GM19395 (cell line): Measurements from ENCODE around the gene DNAH11.

Source experiments
- ATAC-seq: cut with Tn5 transposase; IDR thresholded peaks from one replicate; pipeline ENCODE4 v1.9.1; 2021; ENCODE audit warnings: mild to moderate bottlenecking, moderate library complexity; ENCODE audit not compliant: unreplicated experiment

DNAH11 gene

DNA sequence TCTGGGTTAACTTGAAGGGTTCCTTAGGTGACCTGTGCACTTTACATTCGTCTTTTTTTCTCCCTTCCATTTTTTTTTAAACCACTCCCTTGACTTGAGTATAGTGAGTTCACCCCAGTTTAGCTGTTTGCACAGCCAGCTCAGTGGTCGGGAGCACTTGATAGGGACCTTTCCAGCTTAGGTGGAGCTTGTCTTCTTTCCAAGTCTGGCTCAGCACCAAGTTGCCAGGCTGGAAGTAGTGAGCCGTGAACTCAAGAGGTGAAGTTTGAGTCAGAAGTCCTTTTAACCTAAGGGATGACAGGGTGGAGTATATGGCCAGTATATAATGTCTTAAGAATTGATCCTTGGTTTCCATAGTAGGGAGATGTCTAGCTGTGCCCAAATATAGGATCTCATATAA is 7.2 kb downstream of the DNAH11 start:
- ATAC-seq, result no peak

DNA sequence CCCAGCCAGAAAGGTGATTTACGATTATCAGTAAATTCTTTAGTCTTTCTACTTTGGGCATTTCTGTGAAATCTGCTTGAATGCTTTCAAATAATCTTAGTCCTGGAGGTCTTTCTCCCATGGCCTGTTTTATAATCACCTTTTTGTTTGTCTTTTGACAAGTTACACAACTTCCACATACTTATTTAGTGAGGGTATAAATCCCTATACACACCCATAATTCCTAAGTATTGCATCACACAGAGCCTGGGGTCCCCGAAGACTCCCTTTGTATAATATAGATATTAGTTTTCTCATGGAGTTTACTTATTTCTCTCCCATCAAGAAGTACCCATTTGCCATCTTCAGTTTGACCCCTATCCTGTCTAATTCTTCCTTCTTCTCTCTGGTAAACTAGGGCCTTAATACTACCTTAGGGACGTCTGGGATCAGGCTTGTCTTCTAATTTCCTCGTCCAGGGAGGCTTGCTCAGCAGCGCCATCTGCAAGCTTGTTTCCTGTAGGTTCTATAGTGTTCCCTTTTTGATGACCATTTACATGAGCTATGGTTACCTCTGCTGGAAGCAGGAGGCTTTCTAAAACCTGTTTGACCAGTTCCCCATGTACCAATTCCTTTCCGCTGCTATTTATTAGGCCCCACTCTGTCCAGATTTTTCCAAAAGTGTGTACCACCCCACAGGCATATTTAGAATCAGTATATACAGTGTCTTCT is 8.1 kb downstream of the DNAH11 start:
- no peak for ATAC-seq

DNA sequence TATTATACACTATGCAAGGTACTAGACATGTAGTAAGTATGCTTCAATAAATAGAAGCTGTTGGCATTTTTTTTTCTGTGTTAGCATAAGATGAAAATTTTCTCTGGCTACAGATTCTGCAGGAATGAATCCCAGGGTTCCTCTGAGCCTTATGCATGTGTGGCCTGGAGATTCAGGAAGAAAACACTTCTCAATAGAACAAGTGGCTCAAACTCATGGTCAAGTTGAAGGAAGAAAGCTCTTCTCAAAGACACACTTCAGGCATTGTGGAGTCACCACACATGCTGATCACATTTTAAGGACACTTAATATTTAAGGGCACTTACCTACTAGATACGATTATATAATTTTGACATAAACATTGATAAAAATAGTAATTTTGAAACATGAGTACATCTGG is 19.5 kb downstream of the DNAH11 start:
- ATAC-seq, result no peak

DNA sequence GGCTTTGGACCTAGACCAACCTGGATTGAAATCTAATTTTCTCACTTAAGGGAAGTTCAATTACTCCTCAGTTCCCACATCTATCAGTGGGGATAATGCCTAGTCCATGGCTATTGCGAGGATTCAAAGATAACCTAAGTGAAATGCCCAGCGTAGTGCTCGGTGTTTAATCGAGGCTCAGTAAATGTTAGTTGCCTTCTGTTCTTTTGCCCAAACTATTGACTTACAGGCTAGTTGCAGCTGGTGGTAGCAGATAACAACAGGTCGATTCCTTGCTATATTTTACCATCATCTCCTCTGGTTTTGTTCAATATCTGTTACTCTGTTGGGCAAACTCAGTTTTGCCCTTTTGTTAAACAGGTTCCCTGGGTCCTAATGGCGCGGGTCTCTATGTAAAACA is 22.8 kb downstream of the DNAH11 start:
- no peak for ATAC-seq

DNA sequence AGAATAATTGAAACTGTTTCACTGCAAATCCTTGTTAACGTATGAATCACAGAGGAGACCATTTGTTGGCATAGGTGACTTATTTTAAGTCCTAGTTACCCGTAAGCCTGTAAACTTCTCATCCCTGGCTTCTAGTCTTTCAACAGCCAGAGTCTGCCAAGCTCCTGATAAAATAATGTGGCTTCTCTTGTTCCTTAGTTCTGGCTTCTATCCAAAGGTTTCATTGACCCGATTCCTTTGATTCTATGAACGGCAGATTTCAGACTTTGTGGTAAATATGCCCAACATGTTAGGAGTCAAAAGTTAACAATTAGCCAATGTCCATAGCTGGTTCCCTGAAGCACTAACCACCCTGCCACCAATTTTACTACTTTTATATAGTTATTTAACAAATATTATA is 23.3 kb downstream of the DNAH11 start:
- no peak for ATAC-seq

DNA sequence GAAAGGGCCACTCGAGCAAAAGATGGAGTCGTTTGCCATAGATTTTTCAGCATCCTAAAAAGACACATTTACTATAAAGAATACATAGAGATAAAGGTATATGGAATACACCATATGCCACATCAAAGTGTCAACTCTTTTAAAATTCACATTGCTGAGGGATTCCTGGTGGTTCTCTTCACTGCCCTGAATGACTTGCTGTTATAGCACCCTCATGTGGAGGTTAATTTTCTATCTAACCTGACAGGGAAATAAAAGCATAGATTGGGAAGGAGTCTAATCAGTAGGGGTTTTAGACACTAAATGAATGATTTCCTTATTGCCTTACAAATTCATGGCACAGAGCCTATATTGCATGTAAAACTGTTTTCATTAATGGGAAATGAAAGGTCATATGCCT is 25.9 kb downstream of the DNAH11 start:
- ATAC-seq, result no peak

DNA sequence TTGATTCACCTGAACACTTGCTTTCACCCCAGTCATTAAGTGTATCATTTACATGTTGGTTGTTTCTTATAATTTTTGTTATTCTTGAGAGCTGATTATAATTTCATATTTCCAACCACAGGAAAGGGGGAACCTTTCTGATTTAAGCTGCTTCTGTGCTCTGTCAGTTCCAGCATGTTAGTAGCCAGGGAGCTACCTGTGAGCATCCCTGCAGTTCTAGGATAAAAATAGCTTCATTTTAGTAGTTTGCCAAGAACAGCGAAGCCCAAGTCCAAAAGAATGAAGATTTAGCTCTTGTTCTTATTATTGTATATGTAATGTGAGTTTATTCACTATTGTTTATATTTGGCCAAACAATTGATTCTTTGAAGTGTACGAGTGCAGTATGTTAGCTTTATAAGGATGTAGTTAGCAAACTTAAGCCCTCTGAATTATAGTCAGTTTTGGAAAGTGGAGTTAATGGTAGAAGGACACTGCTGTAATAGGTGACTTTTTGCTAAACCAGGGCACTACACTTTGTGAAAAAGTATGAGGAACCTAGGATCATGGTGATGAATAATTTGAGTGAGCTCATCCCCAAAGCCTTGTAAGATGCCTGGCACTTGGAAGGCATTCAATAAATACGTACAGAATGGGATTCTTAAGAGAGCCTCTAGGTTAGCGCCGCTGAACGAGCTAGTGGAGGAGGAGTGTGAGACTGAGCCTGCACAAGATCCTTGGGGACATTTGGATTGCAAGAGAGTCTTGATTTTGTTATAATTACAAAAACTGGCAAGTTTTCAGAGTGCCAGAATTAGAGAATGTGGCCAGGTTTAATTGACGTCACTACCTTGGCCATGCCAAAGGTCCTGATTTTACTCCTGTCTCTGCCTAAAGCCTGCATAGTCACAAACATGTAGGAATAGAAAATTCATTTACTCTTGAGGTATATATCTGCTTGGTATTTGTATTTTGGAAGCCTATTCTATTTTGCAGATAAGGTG is 29.8 kb downstream of the DNAH11 start:
- no peak for ATAC-seq

DNA sequence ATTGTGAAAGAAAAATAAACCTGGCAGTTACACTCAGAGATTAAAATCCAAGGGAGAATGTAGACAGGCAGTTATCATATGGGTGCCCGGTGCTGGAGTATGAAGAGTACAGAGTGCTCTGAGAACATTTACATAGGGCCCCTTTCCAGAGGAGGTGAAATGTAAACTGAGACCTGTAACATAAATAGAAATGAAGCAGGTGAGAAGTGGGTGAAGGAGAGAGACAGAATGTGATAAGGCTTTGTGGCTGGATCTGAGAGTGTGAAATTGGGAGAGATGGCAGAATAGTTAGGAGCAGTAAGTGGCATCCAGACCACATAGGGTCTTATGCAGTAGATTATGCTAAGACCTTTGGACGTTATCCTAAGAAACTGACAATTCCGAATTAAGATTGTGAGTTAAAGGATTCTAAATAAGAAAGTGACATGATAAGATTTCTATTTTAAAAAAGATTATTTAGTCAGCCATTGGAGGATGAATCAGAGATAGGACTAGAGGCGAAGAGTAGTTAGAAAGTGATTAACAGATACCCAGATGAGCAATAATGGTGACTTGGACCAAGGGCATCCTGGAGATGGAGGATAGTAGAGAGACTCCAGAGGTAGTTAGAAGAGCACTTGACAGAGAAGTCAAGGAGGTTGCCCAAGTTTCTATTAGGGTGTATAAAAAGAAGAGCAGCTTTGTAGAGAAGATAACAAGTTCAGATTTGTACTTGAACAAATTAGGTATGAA is 36.7 kb downstream of the DNAH11 start:
- peak; percentile 26 for ATAC-seq

DNA sequence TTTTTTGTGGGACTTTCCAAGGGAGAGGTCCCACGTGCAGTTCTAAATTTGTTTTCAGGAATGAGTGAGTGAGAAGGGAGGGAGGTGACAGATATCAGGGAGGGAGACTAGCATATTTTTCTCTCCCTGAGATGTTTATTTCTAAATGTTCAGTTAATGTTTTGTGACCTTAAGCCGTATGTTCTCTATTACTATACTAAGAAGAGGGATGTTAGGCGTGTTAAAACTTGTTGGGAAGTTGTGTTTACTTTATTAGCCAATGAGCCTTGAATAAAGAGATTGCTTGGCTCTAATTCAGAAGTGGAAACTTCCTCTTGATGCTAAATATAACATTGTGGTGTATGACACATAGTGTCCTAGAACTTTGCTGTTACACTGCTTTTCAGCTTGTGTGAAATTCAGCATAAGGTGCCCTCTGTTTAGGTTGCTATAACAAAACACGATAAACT is 37.3 kb downstream of the DNAH11 start:
- peak; percentile 53 for ATAC-seq

DNA sequence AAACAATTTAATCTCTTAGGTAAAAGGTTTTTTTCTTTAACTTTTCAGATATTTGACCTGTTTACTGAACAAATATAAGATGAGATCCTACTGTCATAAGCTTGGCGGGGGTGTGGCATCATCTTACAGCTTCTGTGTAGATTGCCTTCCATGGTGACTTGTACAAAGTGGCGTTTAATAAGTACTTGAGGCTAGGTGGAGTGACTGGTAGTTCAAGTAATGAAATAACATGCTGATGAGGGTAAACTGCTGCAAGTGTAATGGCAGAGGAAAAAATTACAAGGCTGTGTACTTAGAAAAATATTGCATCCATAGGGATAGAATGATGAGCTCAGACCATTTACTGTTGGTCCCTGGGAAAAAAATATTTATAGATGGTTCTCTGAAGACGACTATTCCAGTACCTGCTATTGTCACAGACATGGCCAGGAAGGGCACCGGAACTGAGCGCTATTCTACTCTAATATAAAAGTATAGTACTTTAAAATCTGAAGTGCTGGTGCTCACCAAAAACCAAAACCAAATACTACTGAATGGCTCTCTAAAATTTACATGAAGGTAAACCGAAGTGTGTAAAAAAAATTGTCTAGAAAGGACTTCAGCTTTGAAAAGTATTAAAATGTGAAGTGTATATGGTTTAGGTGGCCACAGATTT is 42.4 kb downstream of the DNAH11 start:
- no peak for ATAC-seq

DNA sequence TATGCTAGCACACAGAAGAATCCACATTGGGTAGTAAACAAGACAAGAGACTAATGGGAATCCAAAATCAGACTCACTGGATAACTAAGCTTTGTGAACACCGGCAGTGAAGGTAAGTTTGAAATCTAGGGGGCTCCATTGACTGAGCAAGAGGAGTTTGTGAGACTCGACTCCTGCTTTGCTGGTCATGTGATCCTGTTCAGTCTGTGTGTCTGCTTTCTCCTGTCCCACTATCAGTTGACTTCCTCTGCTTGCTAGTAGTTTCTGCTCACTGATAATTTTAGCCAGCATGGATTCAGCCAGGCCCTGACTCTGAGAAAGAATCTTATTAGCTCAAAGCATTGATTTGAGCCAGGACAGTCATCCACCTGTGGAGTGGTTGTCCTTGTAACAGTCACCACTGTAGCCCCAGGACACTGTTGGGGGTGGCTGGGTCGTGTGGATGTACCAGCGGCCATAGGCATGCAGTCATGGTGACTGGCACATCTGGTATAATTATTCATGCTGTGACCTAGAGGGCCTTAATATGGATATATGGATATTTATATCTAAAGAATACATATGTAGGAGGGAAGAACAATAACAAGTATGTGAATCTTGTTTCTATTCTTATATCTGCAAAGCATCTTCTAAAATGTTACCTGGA is 44.4 kb downstream of the DNAH11 start:
- ATAC-seq, result no peak

DNA sequence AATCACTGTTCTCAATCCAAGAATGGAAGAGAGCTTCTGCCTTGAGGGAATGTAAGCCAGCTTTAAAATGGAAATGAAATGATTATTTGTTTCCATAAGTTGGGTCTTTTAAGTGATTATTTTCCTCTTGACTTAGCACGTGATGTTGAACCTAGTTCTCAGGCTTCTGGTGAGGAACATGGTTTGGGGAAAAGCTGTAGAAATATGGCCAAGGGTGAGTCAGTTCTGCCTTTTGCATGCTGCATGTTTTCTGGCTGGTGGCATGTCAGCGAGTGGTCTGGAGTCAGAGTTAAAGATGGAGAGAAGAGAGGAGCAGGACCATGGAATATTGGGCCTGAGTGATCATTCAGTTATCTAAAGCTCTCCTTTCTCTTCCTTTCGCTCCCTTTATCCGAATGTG is 54.0 kb downstream of the DNAH11 start:
- no peak for ATAC-seq

DNA sequence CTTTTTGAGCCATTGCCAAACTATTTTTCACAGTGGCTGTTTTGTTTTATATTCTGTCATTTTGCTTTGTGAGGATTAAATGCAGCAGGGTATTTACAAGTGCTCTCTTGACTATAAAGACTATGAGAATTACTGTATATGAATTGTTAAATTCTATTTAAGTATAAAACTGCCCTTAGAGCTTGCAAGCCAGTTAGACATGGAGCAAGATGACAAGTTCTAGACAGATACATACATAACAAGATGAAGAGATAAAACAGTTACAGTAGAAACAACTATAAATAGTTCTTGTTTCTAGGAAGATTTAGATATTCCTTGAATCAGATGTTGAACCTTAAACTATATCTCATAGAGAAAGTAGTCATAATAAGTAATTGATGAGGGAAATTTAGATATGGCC is 60.6 kb downstream of the DNAH11 start:
- no peak for ATAC-seq

DNA sequence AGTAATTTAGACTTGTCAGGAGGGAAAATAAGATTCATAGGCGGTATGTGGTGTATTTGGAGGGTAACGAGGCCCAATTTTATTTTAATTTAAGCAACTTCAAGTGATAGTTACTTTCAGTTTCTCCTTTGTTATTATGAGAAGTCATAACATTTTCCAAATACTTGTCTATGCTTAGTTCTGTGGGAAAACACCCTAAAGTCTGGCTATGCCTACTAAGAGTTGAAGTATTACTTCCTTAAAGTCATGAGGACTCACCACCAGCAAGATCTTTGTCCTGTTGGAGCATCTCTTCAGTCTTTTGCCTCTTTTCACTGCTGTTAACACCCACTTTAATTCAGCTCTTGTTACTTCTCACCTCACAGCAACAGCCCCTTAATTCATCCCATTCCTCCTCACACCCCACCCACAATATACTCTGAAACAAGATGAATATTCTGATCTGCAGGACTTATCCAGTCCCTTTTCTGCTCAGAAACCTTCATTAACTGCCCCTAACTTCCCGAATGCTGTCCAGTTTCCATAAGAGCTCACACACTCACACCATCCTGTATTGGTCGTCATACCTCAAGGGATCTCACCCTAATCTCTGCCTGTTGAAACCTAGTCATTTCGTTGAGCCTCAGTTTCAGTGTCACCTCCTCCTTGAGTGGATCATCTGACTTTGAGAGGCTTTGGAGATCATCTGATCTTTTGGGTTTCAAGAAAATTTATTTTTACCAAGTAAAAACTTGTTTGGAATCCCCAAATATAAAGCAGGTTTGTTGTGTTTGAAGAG is 61.3 kb downstream of the DNAH11 start:
- no peak for ATAC-seq

DNA sequence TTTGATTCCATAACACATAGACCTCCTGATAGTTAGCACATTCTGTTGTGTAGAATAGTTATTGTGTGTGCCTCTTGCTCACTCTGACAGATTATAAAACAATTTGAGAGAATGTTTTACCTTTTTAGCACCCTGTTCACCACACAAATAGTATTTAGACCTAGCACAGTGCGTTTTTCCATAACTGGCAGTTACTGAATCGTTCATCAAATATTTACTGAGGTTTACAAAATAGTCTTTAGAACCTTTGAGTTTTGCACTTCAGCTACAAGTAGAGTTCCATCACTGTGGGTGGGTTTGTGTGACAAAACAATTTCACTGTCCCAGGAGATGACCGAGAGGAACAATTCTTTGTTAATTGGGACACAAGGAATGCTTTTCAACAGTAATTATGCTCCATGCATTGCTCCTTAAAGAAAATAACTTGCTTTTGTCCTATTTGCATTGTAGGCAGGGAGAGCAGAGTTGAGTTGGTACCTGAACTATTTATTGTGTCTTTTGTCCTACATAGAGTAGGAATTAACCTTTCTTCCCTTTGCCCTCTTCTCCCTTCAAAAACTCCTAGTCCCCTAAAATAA is 62.3 kb downstream of the DNAH11 start:
- ATAC-seq, result no peak

DNA sequence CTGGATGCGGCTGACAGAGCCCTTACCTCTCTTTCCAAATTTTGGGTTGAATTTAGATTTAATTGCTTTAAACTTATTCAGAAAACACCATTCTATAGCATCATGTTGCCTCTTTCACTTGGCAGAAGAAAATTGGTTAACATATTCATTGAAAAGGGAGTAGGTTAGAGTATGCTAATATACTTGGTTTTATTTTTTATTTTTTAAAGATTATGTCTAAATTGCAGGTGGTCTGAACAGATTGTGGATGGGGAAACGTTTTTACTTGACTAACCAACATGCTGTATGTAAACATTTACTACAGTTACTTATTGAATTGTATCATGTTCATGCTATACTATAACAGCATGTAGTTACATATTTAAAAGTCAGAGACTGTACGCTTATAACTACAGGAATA is 65.6 kb downstream of the DNAH11 start:
- ATAC-seq, result no peak

DNA sequence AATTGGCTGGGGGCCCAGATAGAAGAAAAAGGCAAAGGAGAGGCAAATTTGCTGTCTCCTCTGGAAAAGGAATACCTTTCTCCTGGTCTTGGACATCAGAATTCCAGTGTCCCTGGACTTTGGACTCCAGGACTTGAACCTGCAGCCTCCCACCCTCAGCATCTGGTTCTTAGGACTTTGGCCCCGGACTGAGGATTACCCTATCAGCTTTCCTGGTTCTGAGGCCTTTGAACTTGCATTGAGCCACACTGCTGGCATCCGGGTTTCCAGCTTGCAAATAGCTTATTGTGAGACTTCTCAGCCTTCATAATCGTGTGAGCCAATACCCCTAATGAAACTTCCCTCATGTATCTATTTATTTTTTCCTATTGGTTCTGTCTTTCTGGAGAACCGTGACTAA is 68.3 kb downstream of the DNAH11 start:
- ATAC-seq, result no peak

DNA sequence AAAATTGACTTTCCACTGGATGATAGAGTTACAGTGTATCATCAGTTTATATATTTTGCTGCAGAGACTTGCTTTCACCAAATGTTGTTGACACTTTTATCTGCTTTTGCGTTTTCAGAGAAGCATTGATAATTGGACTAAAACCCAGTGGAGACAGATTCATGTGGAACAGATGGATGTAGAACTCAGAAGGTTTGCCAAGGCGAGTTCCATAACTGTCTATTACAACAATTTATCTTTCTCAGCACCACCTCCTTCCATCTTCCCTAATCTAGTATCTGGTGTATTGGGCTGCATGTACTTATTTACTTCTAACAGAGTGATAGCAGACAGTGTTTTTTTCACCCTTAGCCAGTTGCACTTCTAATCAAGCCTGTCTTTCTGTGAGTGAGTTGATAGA is 73.3 kb downstream of the DNAH11 start:
- no peak for ATAC-seq

DNA sequence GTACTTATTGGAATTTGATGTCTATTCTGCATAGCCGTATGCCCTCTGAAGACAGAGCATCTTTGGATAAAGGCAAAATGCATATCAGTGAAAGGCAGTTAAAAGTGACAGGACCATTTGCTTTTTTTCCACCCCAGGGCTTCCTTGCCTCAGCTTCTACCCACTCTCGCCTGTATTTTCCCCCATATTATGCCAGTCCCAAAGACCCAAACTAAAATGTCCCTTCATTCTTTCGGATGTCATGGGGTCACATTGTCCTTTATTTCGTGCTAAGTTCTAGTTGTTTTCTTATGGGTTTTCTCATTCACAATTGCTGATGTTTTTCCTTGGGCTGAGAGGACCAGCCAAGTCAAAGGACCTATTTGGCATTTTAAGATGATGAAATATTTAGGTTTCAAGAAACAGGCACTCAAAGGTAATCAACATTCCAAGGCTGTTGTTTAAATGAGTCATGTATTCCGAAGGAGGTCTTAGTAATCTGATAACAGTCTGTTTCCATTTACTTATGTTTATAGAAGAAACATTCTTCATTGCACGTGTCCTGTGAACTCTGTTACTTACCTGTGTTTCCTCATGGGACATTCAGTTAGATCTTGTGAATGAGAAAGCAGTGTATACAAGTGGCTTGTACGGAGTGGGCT is 74.1 kb downstream of the DNAH11 start:
- ATAC-seq, result no peak
